ENCODE measurements around the gene BCL7C.

- TF ChIP-seq, protein P1, sequence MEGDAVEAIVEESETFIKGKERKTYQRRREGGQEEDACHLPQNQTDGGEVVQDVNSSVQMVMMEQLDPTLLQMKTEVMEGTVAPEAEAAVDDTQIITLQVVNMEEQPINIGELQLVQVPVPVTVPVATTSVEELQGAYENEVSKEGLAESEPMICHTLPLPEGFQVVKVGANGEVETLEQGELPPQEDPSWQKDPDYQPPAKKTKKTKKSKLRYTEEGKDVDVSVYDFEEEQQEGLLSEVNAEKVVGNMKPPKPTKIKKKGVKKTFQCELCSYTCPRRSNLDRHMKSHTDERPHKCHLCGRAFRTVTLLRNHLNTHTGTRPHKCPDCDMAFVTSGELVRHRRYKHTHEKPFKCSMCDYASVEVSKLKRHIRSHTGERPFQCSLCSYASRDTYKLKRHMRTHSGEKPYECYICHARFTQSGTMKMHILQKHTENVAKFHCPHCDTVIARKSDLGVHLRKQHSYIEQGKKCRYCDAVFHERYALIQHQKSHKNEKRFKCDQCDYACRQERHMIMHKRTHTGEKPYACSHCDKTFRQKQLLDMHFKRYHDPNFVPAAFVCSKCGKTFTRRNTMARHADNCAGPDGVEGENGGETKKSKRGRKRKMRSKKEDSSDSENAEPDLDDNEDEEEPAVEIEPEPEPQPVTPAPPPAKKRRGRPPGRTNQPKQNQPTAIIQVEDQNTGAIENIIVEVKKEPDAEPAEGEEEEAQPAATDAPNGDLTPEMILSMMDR (IDR thresholded peaks at IDR 0.05; ENCODE audit: low read length): no peak
- no peak for TF ChIP-seq EZH2 (optimal IDR thresholded peaks at IDR 0.05; ENCODE audit: low read depth, low read length)
These were observed 3.2 kb upstream of the BCL7C start for GRCh38 chr16:30896889-30897733.

Data from MM.1S (cell line).